Neural cell (in vitro differentiated cells): ENCODE data around the gene CPEB2. TPM values are rescaled to one million over a fixed set of nuclear protein-coding genes. Genes with fewer than 3 reads are reported as not detected.

Experiments
- H2AFZ ChIP-seq: fragments of 200-600, 300-800 bp; sonication (generic), shearing (Covaris generic); 2 replicates; pipeline ENCODE4 v1.6.0; 2014; ENCODE audit warnings: low read depth, mild to moderate bottlenecking, antibody characterized with exemption, low read length, moderate library complexity
- H3F3A ChIP-seq: fragments of 200-600 bp; shearing (Covaris generic); 2 replicates; pipeline ENCODE4 v1.6.1; 2016; ENCODE audit warnings: mild to moderate bottlenecking, moderate library complexity, mixed read lengths, antibody characterized with exemption, low read length; ENCODE audit not compliant: insufficient read depth, poor library complexity, severe bottlenecking
- H3K27ac ChIP-seq: fragments of 200-600, 300-800 bp; sonication (generic), shearing (Covaris generic); 2 replicates; pipeline ENCODE4 v1.5.1; 2014; ENCODE audit warnings: mild to moderate bottlenecking, low read length, moderate library complexity
- H3K27me3 ChIP-seq: fragments of 300-800, 200-600 bp; sonication (generic), shearing (Covaris generic); 2 replicates; pipeline ENCODE4 v1.6.0; 2014; ENCODE audit warnings: mild to moderate bottlenecking, low read depth, low read length, moderate library complexity; ENCODE audit not compliant: insufficient read depth
- H3K36me3 ChIP-seq: fragments of 300-800, 200-600 bp; sonication (generic), shearing (Covaris generic); 2 replicates; pipeline ENCODE4 v1.5.1; 2014; ENCODE audit warnings: mild to moderate bottlenecking, antibody characterized with exemption, low read length, moderate library complexity; ENCODE audit not compliant: insufficient read depth
- H3K4me2 ChIP-seq: fragments of 300-800, 200-600 bp; sonication (generic), shearing (Covaris generic); 2 replicates; pipeline ENCODE4 v1.6.0; 2014; ENCODE audit warnings: mild to moderate bottlenecking, low read length
- H3K4me3 ChIP-seq: fragments of 300-800, 200-600 bp; sonication (generic), shearing (Covaris generic); 2 replicates; pipeline ENCODE4 v1.5.1; 2014; ENCODE audit warnings: mild to moderate bottlenecking, low read length, moderate library complexity
- H3K79me2 ChIP-seq: fragments of 200-600 bp; shearing (Covaris generic); replicated peaks from 2 replicates; pipeline ENCODE4 v1.6.0; 2014; ENCODE audit warnings: mild to moderate bottlenecking, low read length, moderate library complexity; ENCODE audit not compliant: insufficient read depth
- H3K9ac ChIP-seq: fragments of 300-800, 200-600 bp; sonication (generic), shearing (Covaris generic); 2 replicates; pipeline ENCODE4 v1.6.1; 2016; ENCODE audit warnings: mild to moderate bottlenecking, low read length, mixed read lengths
- H3K9me2 ChIP-seq: fragments of 200-600 bp; shearing (Covaris generic); 2 replicates; pipeline ENCODE4 v1.6.1; 2016; ENCODE audit warnings: mild to moderate bottlenecking, low read length, mixed read lengths; ENCODE audit not compliant: insufficient read depth
- H3K9me3 ChIP-seq: fragments of 200-600, 300-800 bp; sonication (generic), shearing (Covaris generic); 2 replicates; pipeline ENCODE4 v1.6.1; 2016; ENCODE audit warnings: mild to moderate bottlenecking, mixed run types, low read length, moderate library complexity, mixed read lengths
- H4K20me1 ChIP-seq: fragments of 200-600 bp; shearing (Covaris generic); 2 replicates; pipeline ENCODE4 v1.6.1; 2016; ENCODE audit warnings: mild to moderate bottlenecking, mixed run types; ENCODE audit not compliant: insufficient read depth
- EP300 ChIP-seq: fragments of 450-650 bp; conservative IDR thresholded peaks from 2 replicates; pipeline ENCODE4 v1.6.1; 2014; ENCODE audit warnings: antibody characterized with exemption, mild to moderate bottlenecking, moderate library complexity; ENCODE audit not compliant: poor library complexity, severe bottlenecking
- EZH2 ChIP-seq: fragments of 200-600, 300-800 bp; shearing (Covaris generic), sonication (generic); IDR thresholded peaks from 2 replicates; pipeline ENCODE4 v1.6.1; 2014; ENCODE audit warnings: antibody characterized with exemption, low read length, borderline replicate concordance, mild to moderate bottlenecking; ENCODE audit not compliant: insufficient read depth, poor library complexity, severe bottlenecking
- MXI1 ChIP-seq: fragments of 450-650 bp; conservative IDR thresholded peaks from 2 replicates; pipeline ENCODE4 v1.6.1; 2014; ENCODE audit warnings: antibody characterized with exemption, mild to moderate bottlenecking; ENCODE audit not compliant: poor library complexity, severe bottlenecking
- POLR2AphosphoS5 ChIP-seq: IDR thresholded peaks from 2 replicates; pipeline ENCODE4 v1.6.1; 2012
- RAD21 ChIP-seq: fragments of 450-650 bp; conservative IDR thresholded peaks from 2 replicates; pipeline ENCODE4 v1.6.1; 2014; ENCODE audit warnings: antibody characterized with exemption, mild to moderate bottlenecking, moderate library complexity
- SMC3 ChIP-seq: fragments of 450-650 bp; conservative IDR thresholded peaks from 2 replicates; pipeline ENCODE4 v1.6.1; 2014; ENCODE audit warnings: antibody characterized with exemption, mild to moderate bottlenecking, moderate library complexity; ENCODE audit not compliant: poor library complexity
- TAF1 ChIP-seq: IDR thresholded peaks from 2 replicates; pipeline ENCODE4 v1.6.1; 2012; ENCODE audit warnings: low read depth
- polyA plus RNA-seq: library from polyadenylated mRNA; depleted of rRNA; stranded (reverse); fragments of >200 nt; gene quantifications from 2 replicates; pipeline ENCODE4 v1.2.3, GENCODE V29; 2014
- TF ChIP-seq, protein P1 (sequence below): IDR thresholded peaks from 2 replicates; pipeline ENCODE4 v1.6.1; 2012; ENCODE audit warnings: borderline replicate concordance
- TF ChIP-seq, protein P2 (sequence below): fragments of 450-650 bp; IDR thresholded peaks from 2 replicates; pipeline ENCODE4 v1.5.1; 2014; ENCODE audit warnings: antibody characterized with exemption, mild to moderate bottlenecking, moderate library complexity; ENCODE audit not compliant: poor library complexity, severe bottlenecking

Gene CPEB2
- polyA plus RNA-seq, 1 donor from 2014 or later: 12.4 TPM

GRCh38 chr4:15117270-15117946 is 115.1 kb downstream of the CPEB2 start:
- Histone ChIP-seq H3K9me3 (no peaks in the 10 kb centered on the region), H3K4me3 (no peak overlapping the region), H3K4me2 (no peak overlapping the region), H3K9ac (no peak overlapping the region), H3K36me3 (no peaks in the 10 kb centered on the region), H3K27ac (no peak overlapping the region), H2AFZ (no peak overlapping the region), H4K20me1 (no peaks in the 10 kb centered on the region), H3F3A (no peaks in the 10 kb centered on the region), H3K27me3 (no peaks in the 10 kb centered on the region), H3K9me2 (no peaks in the 10 kb centered on the region), H3K79me2 (no peaks in the 10 kb centered on the region)
- TF ChIP-seq SMC3 (no peak), EP300 (no peak), TAF1 (no peak), MXI1 (no peak), RAD21 (no peak)
- TF ChIP-seq, protein P1, sequence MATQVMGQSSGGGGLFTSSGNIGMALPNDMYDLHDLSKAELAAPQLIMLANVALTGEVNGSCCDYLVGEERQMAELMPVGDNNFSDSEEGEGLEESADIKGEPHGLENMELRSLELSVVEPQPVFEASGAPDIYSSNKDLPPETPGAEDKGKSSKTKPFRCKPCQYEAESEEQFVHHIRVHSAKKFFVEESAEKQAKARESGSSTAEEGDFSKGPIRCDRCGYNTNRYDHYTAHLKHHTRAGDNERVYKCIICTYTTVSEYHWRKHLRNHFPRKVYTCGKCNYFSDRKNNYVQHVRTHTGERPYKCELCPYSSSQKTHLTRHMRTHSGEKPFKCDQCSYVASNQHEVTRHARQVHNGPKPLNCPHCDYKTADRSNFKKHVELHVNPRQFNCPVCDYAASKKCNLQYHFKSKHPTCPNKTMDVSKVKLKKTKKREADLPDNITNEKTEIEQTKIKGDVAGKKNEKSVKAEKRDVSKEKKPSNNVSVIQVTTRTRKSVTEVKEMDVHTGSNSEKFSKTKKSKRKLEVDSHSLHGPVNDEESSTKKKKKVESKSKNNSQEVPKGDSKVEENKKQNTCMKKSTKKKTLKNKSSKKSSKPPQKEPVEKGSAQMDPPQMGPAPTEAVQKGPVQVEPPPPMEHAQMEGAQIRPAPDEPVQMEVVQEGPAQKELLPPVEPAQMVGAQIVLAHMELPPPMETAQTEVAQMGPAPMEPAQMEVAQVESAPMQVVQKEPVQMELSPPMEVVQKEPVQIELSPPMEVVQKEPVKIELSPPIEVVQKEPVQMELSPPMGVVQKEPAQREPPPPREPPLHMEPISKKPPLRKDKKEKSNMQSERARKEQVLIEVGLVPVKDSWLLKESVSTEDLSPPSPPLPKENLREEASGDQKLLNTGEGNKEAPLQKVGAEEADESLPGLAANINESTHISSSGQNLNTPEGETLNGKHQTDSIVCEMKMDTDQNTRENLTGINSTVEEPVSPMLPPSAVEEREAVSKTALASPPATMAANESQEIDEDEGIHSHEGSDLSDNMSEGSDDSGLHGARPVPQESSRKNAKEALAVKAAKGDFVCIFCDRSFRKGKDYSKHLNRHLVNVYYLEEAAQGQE: no peak

GRCh38 chr4:15118292-15118691 is 116.0 kb downstream of the CPEB2 start:
- H3K4me3 ChIP-seq: no peak overlapping the region
- H3K9me3 ChIP-seq: no peaks in the 10 kb centered on the region
- no peaks in the 10 kb centered on the region for H3K79me2 ChIP-seq
- H3K9ac ChIP-seq: no peak overlapping the region
- TF ChIP-seq RAD21 (no peak), EP300 (no peak), MXI1 (no peak), TAF1 (no peak), POLR2AphosphoS5 (no peak), EZH2 (no peak), SMC3 (no peak)
- TF ChIP-seq, protein P1: no peak
- TF ChIP-seq, protein P2, sequence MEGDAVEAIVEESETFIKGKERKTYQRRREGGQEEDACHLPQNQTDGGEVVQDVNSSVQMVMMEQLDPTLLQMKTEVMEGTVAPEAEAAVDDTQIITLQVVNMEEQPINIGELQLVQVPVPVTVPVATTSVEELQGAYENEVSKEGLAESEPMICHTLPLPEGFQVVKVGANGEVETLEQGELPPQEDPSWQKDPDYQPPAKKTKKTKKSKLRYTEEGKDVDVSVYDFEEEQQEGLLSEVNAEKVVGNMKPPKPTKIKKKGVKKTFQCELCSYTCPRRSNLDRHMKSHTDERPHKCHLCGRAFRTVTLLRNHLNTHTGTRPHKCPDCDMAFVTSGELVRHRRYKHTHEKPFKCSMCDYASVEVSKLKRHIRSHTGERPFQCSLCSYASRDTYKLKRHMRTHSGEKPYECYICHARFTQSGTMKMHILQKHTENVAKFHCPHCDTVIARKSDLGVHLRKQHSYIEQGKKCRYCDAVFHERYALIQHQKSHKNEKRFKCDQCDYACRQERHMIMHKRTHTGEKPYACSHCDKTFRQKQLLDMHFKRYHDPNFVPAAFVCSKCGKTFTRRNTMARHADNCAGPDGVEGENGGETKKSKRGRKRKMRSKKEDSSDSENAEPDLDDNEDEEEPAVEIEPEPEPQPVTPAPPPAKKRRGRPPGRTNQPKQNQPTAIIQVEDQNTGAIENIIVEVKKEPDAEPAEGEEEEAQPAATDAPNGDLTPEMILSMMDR: no peak
- H2AFZ ChIP-seq: no peak overlapping the region
- no peaks in the 10 kb centered on the region for H3K36me3 ChIP-seq
- no peaks in the 10 kb centered on the region for H3K27me3 ChIP-seq
- H3K4me2 ChIP-seq: no peak overlapping the region
- no peaks in the 10 kb centered on the region for H3F3A ChIP-seq
- no peaks in the 10 kb centered on the region for H4K20me1 ChIP-seq
- H3K9me2 ChIP-seq: no peaks in the 10 kb centered on the region
- H3K27ac ChIP-seq: no peak overlapping the region
